GM10266 (cell line): Measurements from ENCODE around the gene RGS12.
"Not testable (repeated sequence)": the region's sequence is repeated elsewhere in the genome, so short reads cannot be mapped to it uniquely, and the experiment has no call there.

Source experiments
- DNase-seq: peaks from one replicate; pipeline ENCODE4 v3.0.0; 2012; ENCODE audit errors: extremely low spot score
- CTCF ChIP-seq: IDR thresholded peaks from 2 replicates; pipeline ENCODE4 v1.5.1; 2012; ENCODE audit warnings: mild to moderate bottlenecking, low read depth; ENCODE audit not compliant: control insufficient read depth, insufficient read depth; ENCODE audit errors: missing control alignments

Gene RGS12

GRCh38 chr4:3296651-3297050 lies 3.8 kb downstream of the RGS12 start:
- DNase-seq = no peak
- no peak for TF ChIP-seq CTCF

GRCh38 chr4:3297066-3297859 lies 4.4 kb downstream of the RGS12 start:
- TF ChIP-seq CTCF = no peak
- DNase-seq = no peak

GRCh38 chr4:3299122-3299975 lies 6.5 kb downstream of the RGS12 start:
- no peak for TF ChIP-seq CTCF
- no peak for DNase-seq

- no peak for TF ChIP-seq CTCF
These were observed 7.3 kb downstream of the RGS12 start for GRCh38 chr4:3299976-3300671.

GRCh38 chr4:3300882-3301281 lies 8.1 kb downstream of the RGS12 start:
- DNase-seq = not testable (repeated sequence)

More at GRCh38 chr4:3299976-3300671, 7.3 kb downstream of the RGS12 start:
- no peak for DNase-seq

- no peak for DNase-seq
- no peak for TF ChIP-seq CTCF
These were observed 8.8 kb downstream of the RGS12 start for GRCh38 chr4:3301450-3302172.
